Hippocampal formation (tissue), 2 donors: ENCODE data around the gene EMB.
"Not testable (repeated sequence)": the region's sequence is repeated elsewhere in the genome, so short reads cannot be mapped to it uniquely, and the experiment has no call there.

ENCODE experiments used
- DNase-seq, 2 donors: peaks; one replicate each; lab custom pipeline; 2025; lab: John Stamatoyannopoulos, UW

The EMB gene, protein sequence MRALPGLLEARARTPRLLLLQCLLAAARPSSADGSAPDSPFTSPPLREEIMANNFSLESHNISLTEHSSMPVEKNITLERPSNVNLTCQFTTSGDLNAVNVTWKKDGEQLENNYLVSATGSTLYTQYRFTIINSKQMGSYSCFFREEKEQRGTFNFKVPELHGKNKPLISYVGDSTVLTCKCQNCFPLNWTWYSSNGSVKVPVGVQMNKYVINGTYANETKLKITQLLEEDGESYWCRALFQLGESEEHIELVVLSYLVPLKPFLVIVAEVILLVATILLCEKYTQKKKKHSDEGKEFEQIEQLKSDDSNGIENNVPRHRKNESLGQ

DNA sequence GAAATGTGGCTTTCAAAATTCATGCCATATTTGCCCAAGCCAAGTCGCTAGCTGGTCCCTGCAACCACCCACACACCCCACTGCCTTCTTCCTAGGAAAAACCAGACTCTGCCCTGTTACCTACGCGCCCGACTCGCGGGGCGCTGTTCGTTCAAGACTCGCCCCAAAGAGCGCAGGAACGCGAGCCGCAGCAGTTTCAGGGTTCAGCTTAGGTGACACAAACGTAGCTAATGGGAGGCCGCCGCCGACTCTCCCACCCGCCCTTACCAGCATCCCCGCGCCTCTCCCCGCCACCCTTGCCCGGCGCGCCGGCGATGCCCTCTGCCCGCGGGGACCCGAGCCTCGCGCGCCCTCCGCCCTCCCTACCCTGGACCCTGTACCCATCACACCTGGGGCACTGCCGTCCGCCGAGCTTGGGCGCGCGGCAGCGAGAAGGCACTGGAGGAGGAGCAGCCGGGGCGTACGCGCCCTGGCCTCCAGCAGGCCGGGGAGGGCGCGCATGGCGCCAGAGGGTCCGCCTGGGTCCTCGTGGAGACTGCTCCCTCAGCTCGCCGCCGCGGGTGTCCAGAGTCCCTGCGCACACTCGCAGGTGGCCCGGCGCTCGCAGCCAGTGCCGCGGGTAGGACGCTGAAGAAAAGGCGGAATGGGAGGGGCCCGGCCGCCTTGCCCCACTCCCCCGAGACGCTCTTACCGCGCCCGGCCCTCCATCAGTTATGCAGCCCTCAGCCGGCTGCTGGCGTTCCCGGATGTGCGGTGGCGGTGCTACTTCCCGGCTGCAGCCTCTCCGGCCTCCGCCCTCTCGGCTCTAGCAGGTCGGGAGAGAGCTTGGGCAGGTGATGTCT, at the start of gene EMB:
EMB (minus strand) TSS at position 638 of the 842 bp plus-strand sequence; CDS start at position 501, 137 bp downstream.
- DNase-seq = peak; percentile 12 to 33

DNA sequence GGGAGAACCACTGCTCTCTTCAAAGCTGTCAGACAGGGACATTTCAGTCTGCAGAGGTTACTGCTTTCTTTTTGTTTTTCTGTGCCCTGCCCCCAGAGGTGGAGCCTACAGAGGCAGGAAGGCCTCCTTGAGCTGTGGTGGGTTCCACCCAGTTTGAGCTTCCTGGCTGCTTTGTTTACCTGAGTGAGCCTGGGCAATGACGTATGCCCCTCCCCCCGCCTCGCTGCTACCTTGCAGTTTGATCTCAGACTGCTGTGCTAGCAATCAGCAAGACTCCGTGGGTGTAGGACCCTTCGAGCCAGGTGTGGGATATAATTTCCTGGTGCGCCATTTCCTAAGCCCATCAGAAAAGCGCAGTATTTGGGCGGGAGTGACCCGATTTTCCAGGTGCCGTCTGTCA, 48.4 kb upstream of the EMB start:
- DNase-seq = not testable (repeated sequence)

DNA sequence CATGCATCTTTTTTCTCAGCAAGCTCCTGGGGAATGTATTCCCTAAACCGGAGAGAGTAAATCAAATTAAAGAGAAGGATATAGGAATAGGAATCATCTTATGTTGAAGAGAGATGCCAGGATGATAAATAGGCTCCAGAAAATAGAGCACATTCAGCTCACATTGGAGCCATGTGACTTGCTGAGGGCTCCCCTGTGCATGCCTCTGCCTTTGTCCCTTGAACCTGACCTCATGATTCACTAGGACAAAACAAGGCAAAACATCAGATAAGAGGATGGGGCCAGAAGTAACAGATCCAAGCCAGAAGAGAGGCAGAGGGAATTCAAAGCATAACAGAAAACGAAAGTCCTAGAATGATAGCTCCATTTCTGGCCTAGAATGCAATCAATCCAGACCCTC, 37.7 kb upstream of the EMB start:
- not testable (repeated sequence) for DNase-seq

DNA sequence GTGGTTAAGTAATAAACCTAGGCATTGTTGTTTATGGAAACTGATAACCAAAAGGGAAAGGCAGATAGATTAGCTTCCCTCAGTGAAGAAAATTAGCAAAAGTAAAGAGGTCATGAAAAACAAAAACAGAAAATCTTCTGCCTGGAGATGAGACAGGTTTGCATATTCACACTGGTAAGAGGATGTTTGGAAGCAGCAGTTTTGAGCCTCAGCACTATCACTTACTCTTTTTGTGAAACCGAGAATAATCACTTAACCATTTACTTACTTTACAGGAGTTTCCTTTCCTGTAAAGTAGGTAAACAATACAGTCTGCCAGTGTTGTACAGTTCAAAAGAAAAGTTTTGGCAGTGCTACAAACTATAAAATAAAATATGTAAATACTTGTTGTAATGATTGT, 35.5 kb upstream of the EMB start:
- no peak for DNase-seq

DNA sequence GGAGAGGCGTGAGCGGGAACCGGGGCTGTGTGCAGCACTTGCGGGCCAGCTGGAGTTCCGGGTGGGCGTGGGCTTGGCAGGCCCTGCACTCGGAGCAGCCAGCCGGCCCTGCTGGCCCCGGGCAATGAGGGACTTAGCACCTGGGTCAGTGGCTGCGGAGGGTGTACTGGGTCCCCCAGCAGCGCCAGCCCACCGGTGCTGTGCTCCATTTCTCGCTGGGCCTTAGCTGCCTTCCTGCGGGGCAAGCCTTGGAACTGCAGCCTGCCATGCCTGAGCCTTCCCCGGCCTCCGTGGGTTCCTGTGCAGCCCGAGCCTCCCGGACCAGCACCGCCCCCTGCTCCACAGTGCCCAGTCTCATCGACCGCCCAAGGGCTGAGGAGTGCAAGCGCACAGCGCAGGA, 23.9 kb upstream of the EMB start:
- not testable (repeated sequence) for DNase-seq

DNA sequence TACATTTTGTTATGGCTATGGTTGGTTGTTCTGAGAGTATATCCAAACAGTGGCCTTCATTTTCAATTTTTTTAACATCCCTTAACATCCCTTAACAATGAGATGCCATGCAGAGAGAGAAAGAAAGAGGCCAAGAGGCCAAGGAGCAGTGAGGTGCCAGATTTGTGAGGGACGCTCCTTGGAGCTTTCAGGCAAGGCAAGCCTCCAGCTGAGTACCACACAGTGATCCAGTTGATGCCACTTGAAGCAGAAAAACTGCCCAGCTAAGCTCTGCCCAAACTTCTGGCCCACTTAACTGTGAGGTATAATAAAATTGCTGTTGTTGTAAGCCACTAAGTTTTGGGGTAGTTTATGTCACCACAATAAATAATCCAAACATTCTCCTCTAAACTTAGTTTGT, 22.6 kb upstream of the EMB start:
- DNase-seq = no peak

DNA sequence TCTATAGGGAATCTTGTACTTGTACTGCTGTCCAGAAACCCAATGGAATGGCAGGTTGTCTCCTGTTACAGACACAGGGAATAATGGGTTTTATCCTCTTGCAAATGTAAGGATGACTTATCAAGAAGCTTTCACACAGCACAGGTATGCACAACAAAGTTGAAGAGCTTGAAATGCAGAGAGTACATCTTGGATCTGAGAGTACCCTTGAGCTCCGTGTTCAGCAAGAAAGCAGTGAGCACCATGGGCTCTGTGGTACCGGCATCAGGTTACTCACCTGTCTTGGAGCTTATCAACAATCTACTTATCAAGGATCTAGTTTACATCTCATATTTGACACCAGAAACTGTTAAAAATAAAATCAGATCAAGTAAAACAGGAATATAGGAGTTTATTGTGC, 22.0 kb upstream of the EMB start:
- DNase-seq = no peak

DNA sequence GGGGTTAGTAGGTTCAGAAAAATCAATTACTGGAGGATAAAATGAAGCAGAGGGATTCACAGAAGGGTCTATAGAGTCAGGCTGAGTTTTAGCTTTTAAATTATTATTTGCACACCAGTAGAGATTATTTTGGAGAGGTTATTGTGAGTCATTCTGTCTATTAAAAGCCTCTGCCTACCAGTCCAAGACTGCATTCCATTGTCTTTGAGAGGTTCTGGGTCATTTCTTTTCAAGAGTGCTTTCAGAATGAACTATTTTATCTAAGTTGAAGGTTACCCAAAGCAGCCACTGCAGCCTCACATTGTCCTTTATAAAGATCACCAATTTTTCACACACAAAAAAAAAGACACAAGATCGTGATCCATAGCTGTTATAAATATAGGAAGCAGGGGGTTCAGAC, 21.5 kb upstream of the EMB start:
- not testable (repeated sequence) for DNase-seq

DNA sequence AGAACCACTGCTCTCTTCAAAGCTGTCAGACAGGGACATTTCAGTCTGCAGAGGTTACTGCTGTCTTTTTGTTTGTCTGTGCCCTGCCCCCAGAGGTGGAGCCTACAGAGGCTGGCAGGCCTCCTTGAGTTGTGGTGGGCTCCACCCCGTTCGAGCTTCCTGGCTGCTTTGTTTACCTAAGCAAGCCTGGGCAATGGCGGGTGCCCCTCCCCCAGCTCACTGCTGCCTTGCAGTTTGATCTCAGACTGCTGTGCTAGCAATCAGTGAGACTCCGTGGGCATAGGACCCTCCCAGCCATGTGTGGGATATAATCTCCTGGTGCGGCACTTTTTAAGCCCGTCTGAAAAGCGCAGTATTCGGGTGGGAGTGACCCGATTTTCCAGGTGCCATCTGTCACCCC, 17.3 kb upstream of the EMB start:
- DNase-seq = not testable (repeated sequence)

DNA sequence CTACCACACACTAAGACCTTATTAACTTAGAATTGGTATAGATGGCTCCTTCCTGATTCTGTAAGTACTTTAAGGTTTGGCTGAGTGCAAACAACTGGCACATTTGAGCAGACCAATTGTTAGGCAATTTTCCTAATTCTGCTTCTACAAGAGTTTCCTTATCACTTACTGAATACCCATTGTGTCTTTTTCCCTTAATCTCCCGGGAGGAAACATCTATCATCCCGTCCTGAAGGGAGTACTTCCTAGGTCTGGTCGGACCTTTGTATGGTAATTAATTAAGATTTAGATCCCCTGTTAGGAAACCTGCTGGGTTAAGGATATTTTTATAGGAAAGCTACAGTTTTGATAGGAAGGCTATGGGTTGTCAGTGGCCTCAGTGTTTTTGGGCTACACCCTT, 8.2 kb upstream of the EMB start:
- DNase-seq = not testable (repeated sequence)

DNA sequence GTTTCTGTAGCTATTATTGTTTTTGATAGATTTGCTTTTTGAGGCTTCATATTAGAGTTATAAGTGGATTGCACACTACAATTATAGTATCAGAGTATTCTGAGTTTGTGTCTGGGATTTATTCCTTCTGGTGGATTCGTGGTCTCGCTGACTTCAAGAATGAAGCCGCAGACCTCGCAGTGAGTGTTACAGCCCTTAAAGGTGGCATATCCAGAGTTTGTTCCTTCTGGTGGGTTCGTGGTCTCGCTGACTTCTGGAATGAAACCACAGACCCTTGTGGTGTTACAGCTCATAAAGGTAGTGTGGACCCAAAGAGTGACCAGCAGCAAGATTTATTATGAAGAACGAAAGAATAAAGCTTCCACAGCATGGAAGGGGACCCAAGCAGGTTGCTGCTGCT, 6.9 kb upstream of the EMB start:
- DNase-seq = no peak

DNA sequence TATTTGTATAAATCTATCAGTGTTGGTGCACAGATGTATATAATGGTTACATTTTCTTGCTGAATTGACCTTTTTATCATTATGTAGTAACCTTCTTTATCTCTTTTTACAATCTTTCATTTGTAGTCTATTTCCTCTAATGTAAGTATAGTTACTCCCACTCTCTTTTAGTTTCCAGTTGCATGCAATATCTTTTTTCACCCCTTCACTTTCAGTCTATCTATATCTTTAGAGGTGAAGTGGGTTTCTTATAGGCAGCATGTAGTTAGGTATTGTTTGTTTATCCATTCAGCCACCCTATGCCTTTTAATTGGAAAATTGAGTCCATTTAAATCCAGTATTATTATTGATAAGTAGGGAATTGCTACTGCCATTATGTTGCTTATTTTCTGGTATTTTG, 6.1 kb upstream of the EMB start:
- no peak for DNase-seq

DNA sequence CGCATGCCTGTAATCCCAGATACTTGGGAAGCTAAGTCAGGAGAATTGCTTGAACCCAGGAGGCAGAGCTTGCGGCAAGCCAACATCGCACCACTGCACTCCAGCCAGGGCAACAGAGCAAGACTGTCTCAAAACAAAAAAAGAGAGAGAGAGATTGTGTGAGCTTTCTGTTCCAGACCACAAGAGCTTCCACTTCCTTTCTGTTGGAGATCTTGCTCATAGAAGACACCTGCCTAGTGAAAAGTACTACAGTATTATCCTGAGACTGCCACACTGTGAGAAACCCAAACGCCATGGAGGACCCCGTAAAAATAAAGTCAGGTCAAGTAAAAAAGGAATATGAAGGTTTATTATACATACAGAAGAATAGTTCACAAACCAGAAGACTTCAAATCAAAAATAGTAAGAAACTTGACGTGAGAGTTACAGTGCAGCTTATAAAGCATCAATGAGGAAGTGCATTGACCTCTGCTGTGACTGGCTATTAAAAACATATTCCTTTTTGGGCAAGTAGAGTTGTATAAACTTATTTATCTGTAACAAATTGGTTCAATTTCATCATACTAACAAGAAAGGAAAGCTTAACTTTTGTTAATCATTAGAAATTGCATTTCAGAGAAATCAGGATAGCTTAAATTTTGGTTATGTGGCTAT, 4.3 kb upstream of the EMB start:
- DNase-seq = no peak

DNA sequence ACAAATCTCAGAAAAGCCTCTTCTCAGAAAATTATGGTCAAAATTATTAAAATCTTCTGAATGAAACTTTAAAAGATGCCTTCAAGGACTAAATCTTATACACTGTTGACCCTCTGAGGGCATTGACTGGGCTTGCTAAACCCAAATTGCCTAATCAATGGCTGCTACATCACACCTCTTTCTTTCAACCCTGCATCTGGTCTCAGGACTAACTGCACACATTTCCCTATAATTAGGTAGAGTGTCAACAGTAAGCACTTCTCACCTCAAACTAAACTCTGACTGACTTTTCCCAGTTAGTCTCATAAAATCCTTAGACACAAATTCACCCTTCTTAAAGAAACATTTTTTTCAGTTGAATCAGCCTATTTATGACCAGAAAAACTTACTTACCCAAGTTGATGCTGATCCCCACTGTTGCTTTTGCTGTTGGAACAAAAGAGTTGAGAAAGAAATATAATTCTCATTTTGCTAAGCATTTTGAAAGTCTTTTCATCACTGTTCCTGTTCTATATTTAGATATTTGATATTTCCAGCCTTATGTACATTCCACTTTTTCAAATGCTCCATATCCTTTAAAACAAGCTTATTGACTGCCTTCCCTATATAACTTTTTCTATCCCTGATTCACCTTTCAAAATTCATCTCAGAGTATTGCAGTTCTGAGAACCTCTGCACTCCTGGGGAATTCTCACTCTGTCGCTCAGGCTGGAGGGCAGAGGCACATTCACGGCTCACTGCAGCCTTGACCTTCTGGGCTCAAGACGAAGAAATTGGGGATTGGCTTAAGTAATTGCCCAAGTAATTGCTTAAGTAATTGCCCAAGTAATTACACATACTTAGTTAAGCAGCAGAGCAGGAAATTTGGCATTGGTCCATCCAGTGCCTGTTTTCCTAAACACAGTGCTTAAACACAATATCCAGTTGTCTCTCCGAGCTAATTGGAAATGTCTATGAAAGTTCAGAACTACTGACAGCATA, 1.8 kb upstream of the EMB start:
- not testable (repeated sequence) for DNase-seq

DNA sequence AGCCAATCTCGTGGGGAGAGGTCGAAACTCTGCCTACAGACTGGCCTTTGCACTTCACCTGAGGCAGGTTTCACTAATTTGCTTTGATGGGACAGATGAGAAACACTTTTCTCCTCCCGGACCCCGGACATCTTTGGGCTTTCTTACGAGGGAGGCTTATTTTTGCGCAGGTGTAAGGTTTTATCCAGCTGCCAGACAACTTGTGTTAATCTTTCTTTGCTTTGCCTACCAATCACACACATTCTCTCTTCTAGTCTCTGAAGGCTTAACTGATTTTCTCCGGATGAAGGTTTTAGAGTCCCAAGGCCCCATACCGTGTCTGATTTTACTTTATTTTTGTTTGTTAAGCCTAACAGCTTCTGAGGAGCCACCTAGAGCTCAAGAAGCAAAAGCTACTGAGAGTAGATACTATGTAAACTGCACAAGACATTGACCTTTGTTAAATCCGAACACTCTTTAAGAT, 436 bp upstream of the EMB start:
- DNase-seq = peak in 1 of 2 donors; percentile 6

DNA sequence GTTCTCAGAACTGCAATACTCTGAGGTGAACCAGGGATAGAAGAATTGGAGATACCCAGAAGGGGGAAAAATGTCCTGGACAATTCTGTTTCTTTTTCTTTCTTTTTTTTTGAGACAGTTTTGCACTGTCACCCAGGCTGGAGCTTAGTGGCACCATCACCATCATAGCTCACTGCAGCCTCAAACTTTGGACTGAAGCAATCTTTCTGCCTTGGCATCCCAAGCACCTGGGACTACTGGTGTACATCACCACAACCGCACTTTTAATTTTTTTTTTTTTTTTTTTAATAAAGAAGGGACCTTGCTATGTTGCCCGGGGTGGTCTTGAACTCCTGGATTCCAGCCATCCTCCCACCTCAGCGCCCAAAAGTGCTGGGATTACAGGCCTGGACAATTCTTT, 1.9 kb downstream of the EMB start:
- DNase-seq = no peak

DNA sequence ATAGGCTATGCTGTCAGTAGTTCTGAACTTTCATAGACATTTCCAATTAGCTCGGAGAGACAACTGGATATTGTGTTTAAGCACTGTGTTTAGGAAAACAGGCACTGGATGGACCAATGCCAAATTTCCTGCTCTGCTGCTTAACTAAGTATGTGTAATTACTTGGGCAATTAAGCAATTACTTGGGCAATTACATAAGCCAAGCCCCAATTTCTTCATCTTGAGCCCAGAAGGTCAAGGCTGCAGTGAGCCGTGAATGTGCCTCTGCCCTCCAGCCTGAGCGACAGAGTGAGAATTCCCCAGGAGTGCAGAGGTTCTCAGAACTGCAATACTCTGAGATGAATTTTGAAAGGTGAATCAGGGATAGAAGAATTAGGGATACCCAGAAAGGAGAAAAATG, 3.0 kb downstream of the EMB start:
- not testable (repeated sequence) for DNase-seq

DNA sequence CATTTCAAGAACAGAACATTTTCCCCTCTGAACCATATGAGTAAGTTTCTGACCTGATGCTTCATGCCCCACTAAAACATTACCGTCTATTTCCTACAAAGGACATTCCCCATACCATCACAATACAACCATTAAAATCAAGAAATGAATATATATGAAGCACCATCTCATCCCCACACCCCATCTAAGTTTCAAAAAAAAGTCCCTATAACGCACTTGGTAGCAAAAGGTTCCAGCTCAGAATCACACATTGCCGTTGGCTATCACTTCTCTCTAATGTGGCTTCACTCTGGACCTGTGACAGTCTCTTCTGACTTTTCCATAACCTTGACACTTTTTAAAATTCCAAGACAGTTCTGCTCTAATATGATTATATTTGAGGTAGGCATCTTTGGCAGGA, 5.9 kb downstream of the EMB start:
- no peak for DNase-seq

DNA sequence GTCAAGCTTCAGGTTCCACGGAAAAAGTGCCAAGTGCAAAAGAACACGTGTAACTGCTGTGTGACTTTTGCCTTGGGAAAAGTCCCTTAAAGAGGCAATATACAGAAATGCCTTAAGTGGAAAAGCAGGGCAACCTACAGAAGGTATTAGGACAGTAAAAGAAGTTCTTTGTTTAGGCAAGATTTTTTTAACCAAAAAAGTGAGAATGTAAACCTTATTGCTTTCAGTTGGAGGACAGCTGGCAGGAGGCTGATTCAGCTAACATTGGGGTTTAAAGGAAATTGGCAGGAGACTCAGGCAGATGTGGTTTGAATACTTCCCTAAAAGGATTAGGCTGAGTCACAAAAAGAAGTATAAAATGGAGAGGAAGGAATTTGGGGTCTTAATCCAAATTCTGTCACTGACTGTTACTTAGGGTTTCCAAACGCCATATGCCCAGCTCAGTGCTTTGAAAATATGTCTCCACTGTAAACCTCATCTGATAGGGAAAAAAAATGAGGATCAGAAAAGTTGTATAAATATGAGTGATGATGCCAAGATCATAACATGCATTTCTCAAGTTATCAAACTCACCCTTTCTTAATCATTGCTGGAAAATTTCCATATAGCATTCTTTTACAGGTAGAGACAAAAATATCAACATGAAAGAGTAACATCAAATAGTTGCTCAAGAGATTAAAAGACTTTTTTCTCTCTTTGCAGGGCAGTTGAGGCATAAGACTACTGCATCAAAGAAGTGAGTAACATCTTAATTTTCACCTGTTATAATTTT, 9.8 kb downstream of the EMB start:
- DNase-seq = not testable (repeated sequence)

DNA sequence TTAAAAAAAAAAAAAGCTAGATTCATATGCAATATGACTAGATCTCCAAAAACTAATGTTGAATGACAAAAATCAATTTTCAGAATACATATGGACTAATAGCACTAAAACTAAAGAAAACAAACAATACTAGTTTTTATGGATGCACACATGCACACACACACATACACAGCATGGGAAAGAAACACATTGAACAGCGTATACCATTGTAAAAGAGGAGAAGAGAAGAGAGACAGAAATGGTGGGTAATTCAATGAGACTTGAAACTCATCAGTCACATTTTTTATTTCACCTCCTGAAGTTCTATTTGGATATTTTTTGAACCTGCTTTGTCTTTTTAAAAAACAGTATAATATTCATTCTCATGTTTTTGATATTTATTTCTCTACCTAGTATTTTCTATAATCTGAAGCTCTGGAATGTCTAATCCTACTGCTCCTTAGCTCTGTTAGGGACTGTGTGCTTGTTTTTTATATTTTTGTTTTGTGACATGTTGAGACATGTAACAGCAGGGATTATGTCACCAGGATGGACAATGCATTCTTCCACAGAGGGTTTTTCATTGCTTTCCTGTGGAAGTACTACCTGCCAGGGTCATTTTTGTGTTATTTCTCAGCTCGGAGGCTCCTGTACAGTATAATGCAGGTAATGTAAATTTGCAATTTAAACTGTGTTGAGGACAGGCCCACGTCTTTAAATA, 17.8 kb downstream of the EMB start:
- not testable (repeated sequence) for DNase-seq
